Hematopoietic multipotent progenitor cell treated with erythropoietin and hydrocortisone succinate and interleukin-3 and kit ligand, for 6 days (in vitro differentiated cells): ENCODE data around the gene ATP5PD.
A peak's percentile ranks its signal among the peaks of the same experiment; 100 is the strongest.

Experiments used
- DNase-seq: peaks from one replicate; pipeline ENCODE4 v3.0.0-alpha.2; 2015

The ATP5PD gene

DNA sequence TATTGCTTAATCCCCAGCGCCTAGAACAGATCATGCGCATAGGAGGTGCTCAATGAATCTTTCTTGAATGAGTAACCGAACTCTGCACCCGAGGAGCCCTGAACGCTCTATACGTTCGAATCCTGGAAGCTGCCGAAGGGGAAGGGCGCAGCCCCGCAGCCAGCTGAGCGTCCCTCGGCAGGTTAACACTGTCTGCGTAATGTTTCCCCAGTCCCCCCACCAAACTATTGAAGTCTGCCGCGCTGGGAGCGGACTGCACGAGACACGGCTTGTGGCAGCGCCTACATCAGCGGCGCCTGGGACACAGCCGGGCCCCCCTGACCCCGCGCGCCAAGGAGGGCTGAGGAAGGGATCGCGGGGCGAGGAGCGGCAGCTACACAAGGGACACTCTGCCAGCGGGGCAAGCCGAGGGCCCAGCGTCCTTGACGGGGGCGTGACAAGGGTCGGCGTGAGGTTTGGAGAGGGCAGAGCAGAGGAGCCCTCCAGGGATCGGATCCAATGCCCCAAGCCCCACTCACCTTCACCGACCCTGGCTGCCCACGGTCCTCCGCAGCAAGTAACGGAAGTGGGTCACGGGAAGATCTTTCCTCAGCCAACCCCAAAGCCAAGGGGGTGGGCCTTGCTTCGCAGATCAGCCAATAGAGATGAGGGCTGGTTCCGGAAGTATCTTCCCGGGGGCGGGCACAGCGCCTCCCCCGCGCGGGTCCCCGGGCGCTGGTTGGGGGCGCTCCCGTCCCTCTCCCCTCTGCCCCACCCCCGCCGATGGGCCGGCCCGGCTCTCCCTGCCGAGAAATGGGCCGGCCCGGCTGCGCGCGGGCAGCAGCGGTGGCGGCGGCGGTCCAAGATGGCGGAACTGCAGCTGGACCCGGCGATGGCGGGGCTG lies at the start of gene ATP5PD, which contains the start of gene KCTD2:
TSS of gene ATP5PD (minus strand) at position 563 of the 883 bp plus-strand sequence. CDS start 4,319 bp downstream, outside the sequence.
TSS of gene KCTD2 (plus strand) at position 819 of the 883 bp plus-strand sequence. CDS start at position 845, 26 bp downstream.
- DNase-seq, result peak; percentile 98

DNA sequence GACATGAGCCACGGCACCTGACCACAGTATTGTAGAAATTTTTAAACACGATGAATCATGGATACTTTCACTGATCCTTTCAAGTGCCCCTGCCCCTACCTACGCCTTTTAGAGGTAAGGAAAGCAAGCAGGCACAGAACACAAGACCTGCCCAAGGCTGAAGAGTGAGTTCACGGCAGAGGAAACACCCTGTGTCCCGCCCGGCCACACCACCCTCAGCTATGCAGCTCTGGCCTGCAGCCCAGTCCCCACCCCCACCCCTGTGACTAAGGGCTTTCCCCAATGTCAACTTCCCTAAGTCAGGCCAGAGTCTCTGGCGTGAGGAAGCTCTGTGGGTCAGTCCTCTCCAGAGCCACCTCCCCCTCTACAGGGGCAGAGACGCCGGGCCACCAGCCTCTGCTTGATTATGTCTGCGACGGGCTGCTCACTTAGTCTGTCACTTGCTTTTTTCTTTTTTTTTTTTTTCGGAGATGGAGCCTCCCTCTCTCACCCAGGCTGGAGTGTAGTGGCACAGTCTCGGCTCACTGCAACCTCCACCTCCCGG lies 49.4 kb upstream of the ATP5PD start:
- peak; percentile 96 for DNase-seq

- DNase-seq, result no peak
These were observed 48.2 kb upstream of the ATP5PD start for GRCh38 chr17:75094871-75095399.

DNA sequence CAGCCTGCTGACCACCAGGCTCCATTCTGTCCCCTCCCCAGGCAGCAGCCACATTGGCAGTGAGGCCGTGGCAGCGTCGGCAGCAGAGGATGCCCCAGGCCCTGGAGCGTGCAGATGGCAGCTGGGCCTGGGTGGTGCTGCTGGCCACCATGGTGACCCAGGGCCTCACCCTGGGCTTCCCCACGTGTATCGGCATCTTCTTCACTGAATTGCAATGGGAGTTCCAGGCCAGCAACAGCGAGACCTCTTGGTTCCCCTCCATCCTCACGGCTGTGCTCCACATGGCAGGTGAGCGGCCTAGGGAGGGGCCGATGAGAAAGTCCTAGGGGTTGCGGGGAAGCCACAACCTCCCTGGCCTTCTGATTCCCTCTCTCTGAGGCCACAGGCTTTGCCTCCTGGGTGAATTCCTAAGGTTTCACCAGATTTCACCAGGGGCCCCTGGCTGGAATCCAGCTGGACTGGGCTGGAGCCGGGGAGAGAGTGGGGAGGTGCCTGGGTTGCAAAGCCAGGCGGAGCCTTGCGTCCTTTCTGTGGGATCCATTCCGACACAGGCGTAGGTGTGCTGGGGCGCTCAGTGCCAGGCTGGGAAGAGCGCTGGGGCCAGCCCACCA lies 46.9 kb upstream of the ATP5PD start:
- DNase-seq, result no peak

- DNase-seq, result peak; percentile 65
These were observed 45.1 kb upstream of the ATP5PD start for GRCh38 chr17:75091855-75092327.

GRCh38 chr17:75090871-75091854 lies 44.4 kb upstream of the ATP5PD start:
- DNase-seq, result peak; percentile 52

- no peak for DNase-seq
These were observed 42.0 kb upstream of the ATP5PD start for GRCh38 chr17:75088465-75089417.

GRCh38 chr17:75087558-75088453 lies 41.0 kb upstream of the ATP5PD start, which contains the start of gene SLC16A5:
TSS of gene SLC16A5 (plus strand) at chr17:75087954. CDS start at chr17:75093637, 5,683 bp downstream.
- peak; percentile 85 for DNase-seq

DNA sequence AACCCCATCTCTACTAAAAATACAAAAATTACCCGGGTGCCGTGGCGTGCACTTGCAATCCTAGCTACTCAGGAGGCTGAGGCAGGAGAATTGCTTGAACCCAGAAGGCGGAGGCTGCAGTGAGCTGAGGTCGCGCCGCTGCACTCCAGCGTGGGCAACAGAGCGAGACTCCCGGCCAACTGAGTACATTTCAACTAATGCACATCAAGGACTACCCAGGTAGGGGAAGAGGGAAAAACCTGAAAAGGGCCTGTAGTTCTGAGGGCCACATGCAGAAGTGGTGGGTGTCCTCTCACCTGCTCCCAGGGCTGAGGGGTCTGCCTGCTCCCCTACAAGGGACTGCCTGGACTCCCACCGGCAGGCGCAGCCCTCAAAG lies 40.4 kb upstream of the ATP5PD start:
- DNase-seq, result no peak

DNA sequence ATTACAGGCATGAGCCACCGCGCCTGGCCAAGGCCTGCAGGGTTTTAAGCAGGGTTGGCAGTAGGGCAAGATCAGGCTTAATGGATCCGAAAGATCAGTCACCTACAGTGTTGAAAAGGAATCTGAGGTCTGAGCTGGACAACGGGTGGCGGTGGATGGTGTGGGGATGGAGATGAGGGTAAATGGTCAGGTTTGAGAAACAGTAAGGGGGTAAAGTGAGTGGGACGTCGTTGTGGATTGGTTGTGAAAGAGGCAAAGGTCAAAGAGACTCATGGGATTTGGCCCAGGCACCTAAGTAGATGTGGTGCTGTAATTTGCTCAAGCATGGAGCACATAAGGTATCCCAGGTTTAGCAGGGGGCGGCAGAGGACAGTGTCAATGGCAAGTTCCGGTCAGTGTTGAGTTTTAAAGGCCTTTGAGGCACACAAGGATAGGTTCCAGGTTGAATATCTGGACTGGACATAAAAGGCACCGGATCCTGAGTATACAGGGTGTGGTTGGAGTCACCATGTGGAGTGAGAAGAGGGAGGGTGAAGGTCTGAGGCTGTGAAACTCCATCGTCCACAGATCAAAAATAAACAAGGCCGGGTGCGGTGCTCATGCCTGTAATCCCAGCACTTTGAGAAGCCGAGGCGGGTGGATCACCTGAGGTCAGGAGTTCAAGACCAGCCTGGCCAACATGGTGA lies 39.9 kb upstream of the ATP5PD start:
- no peak for DNase-seq

- DNase-seq, result no peak
These were observed 37.4 kb upstream of the ATP5PD start for GRCh38 chr17:75084039-75084660.

DNA sequence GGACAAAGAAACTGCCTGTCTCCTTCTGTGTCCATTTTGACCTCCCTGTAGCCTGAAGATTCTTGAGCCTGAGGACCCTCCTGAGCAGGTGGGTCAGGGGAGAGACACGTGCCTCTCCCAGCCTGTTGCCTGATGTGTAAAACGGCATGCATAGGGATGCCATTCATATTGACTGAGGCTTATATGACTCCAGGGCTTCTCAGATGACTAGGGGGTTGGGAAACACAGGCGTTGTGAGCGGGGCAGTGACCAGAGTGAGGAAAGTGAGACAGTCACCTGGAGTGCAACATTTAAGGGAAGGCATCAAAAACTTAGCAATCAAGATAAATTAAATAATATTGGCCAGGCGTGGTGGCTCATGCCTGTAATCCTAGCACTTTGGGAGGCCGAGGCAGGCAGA lies 35.9 kb upstream of the ATP5PD start:
- DNase-seq, result no peak

DNA sequence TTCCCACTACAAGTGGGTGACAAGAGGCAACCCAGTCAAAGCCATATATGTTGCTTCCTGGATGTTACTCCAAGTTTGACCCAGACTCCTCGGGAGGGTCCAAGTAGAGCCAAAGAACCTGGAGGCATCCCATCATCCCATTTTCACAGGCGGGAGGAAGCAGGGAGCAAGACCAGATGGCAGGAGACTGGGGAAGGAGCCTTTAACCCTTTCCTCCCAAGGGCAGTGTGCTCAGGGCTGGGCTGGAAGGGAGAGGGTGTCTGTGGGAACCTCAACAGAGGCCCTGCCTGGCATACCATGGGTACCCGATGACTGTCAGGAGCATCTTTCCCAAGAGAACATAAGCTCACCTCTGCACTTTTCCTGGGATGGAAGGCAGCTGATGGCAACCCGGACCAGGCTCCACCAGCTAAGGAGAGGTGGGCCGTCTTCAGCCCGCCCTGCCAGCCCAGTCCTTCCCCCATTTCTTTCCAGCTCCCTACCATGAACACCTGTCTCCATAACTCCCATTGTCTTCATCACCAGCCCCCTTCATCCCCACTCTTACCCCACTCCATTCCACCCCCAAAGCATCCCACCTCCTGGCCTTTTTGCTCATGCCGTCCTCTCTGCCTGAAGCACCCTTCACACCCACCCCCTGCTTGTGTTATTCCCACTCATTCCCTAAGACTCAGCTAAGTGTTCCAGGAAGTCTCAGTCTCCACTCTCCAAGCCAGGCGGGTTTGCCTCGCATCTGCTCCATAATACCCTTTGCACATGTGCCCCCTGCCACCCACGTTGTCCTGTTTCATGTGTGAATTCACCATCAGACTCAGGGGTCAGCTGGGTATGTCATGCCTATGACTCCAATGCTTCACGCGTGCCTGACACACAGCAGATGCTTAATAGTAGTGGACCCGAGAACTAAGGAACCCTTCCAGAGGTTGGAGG lies 35.1 kb upstream of the ATP5PD start:
- no peak for DNase-seq

GRCh38 chr17:75079023-75079373 lies 32.2 kb upstream of the ATP5PD start:
- no peak for DNase-seq

- no peak for DNase-seq
These were observed 31.7 kb upstream of the ATP5PD start for GRCh38 chr17:75078284-75079022.

DNA sequence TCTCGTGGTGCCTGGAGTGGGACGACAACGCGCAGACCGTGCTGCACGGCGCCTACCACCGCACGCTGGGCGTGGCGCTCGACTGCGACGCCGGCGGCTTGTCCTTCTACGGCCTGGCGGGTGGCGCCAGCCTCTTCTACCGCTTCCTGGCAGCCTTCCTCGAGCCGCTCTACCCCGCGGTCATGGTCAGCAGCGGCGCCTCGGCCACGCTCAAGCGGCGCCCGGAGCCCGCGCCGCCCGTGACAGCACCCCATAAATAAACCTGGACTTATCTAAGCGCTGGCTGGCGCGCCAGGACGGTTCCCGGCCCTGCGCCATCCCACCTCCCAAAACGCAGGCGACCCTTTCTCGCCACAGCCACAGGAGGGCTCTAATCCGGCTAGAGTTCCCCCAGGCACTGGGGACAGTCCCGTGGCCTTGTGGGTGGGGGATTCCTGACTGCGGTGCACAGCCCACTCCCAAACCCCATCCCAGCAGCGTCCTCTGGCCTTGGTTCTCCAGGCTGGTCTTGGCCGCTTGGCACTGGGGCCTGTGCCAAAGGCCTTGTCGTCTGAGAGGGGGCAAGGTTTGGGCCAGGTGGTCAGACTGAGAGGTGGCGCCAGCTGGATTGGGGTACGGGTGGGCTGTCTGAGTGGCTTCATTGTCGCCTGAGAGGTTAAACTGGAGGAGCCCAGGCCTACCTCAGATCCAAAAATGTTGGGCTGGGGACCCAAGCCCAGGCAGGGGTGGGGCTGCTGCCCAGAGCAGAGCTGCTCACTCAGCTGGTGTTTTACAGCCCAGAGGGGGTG lies 30.9 kb upstream of the ATP5PD start:
- DNase-seq, result peak; percentile 82
